ENCODE data around the gene RPS6KB2.

Gene RPS6KB2

GRCh38 chr11:67417425-67417824 lies 10.9 kb upstream of the RPS6KB2 start:
- TF ChIP-seq MAX (IDR thresholded peaks at IDR 0.05; ENCODE audit: low read depth, low read length) (no peak), CTCF (IDR thresholded peaks at IDR 0.05; ENCODE audit: low read depth, low read length) (no peak), POLR2A (IDR thresholded peaks at IDR 0.05; ENCODE audit: extremely low read depth, insufficient read length) (no peak), MYC (IDR thresholded peaks at IDR 0.05; ENCODE audit: low read depth, low read length) (no peak)
- no peak overlapping the region for H3K4me3 ChIP-seq (ENCODE audit: low read depth, low read length)
- DNase-seq (ENCODE audit: low read depth): no peak

- H3K4me3 ChIP-seq (ENCODE audit: low read depth, low read length): no peak overlapping the region
- no peak for DNase-seq (ENCODE audit: low read depth)
- TF ChIP-seq CTCF (IDR thresholded peaks at IDR 0.05; ENCODE audit: low read depth, low read length) (no peak), POLR2A (IDR thresholded peaks at IDR 0.05; ENCODE audit: extremely low read depth, insufficient read length) (no peak), MAX (IDR thresholded peaks at IDR 0.05; ENCODE audit: low read depth, low read length) (no peak), MYC (IDR thresholded peaks at IDR 0.05; ENCODE audit: low read depth, low read length) (no peak)
These were observed 9.6 kb upstream of the RPS6KB2 start for GRCh38 chr11:67418476-67419281.

- DNase-seq (ENCODE audit: low read depth): no peak
- TF ChIP-seq MAX (IDR thresholded peaks at IDR 0.05; ENCODE audit: low read depth, low read length) (no peak), CTCF (IDR thresholded peaks at IDR 0.05; ENCODE audit: low read depth, low read length) (no peak), MYC (IDR thresholded peaks at IDR 0.05; ENCODE audit: low read depth, low read length) (no peak), POLR2A (IDR thresholded peaks at IDR 0.05; ENCODE audit: extremely low read depth, insufficient read length) (no peak)
These were observed 8.8 kb upstream of the RPS6KB2 start for GRCh38 chr11:67419325-67420049.

GRCh38 chr11:67420147-67420645 lies 8.1 kb upstream of the RPS6KB2 start:
- H3K4me3 ChIP-seq (ENCODE audit: low read depth, low read length): peak overlapping the region; percentile 55
- no peak for DNase-seq (ENCODE audit: low read depth)
- TF ChIP-seq MAX (IDR thresholded peaks at IDR 0.05; ENCODE audit: low read depth, low read length): no peak
- no peak for TF ChIP-seq MYC (IDR thresholded peaks at IDR 0.05; ENCODE audit: low read depth, low read length)
- TF ChIP-seq POLR2A (IDR thresholded peaks at IDR 0.05; ENCODE audit: extremely low read depth, insufficient read length): no peak
- no peak for TF ChIP-seq CTCF (IDR thresholded peaks at IDR 0.05; ENCODE audit: low read depth, low read length)

More at GRCh38 chr11:67419325-67420049, 8.8 kb upstream of the RPS6KB2 start:
- no peak overlapping the region for H3K4me3 ChIP-seq (ENCODE audit: low read depth, low read length)

- H3K4me3 ChIP-seq (ENCODE audit: low read depth, low read length): peak overlapping the region; percentile 55
- TF ChIP-seq MAX (IDR thresholded peaks at IDR 0.05; ENCODE audit: low read depth, low read length) (peak; percentile 72), MYC (IDR thresholded peaks at IDR 0.05; ENCODE audit: low read depth, low read length) (peak; percentile 93), POLR2A (IDR thresholded peaks at IDR 0.05; ENCODE audit: extremely low read depth, insufficient read length) (peak; percentile 85), CTCF (IDR thresholded peaks at IDR 0.05; ENCODE audit: low read depth, low read length) (no peak)
- peak; percentile 97 for DNase-seq (ENCODE audit: low read depth)
These were observed 7.5 kb upstream of the RPS6KB2 start for GRCh38 chr11:67420646-67421429.

Measured in NB4 (cell line).